MM.1S (cell line): ENCODE results near the gene ECI2.

Experiments
- EZH2 ChIP-seq: fragments of 300-600 bp; sonication (generic); optimal IDR thresholded peaks from 2 replicates; pipeline ENCODE3; 2017; ENCODE audit warnings: low read depth, mild to moderate bottlenecking, antibody characterized with exemption, low read length, mixed read lengths
- EZH2phosphoT487 ChIP-seq: fragments of 300-600 bp; sonication (generic); IDR thresholded peaks from 2 replicates; pipeline ENCODE4 v1.6.1; 2018; ENCODE audit warnings: antibody characterized with exemption, low read length
- TF ChIP-seq, protein P1 (sequence below): fragments of 300-600 bp; sonication (generic); IDR thresholded peaks from 2 replicates; pipeline ENCODE4 v1.5.1; 2016; ENCODE audit warnings: antibody characterized with exemption, low read length, mixed read lengths

- TF ChIP-seq, protein P1, sequence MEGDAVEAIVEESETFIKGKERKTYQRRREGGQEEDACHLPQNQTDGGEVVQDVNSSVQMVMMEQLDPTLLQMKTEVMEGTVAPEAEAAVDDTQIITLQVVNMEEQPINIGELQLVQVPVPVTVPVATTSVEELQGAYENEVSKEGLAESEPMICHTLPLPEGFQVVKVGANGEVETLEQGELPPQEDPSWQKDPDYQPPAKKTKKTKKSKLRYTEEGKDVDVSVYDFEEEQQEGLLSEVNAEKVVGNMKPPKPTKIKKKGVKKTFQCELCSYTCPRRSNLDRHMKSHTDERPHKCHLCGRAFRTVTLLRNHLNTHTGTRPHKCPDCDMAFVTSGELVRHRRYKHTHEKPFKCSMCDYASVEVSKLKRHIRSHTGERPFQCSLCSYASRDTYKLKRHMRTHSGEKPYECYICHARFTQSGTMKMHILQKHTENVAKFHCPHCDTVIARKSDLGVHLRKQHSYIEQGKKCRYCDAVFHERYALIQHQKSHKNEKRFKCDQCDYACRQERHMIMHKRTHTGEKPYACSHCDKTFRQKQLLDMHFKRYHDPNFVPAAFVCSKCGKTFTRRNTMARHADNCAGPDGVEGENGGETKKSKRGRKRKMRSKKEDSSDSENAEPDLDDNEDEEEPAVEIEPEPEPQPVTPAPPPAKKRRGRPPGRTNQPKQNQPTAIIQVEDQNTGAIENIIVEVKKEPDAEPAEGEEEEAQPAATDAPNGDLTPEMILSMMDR = no peak
- TF ChIP-seq EZH2 (no peak), EZH2phosphoT487 (no peak)
Observed at GRCh38 chr6:4136354-4136831, 1.0 kb upstream of the ECI2 start.
